ENCODE data around the gene PLG. TPM values are rescaled to one million over a fixed set of nuclear protein-coding genes. Genes with fewer than 3 reads are reported as not detected.

The PLG gene
- total RNA-seq, 1 donor: 0.36 TPM

- H3K4me3 ChIP-seq (ENCODE audit: insufficient read depth, low read length): no peak overlapping the region
- no peaks in the 10 kb centered on the region for H3K4me1 ChIP-seq (ENCODE audit: insufficient read depth, low read length)
- H3K27me3 ChIP-seq (ENCODE audit: insufficient read depth, low read length): no peaks in the 10 kb centered on the region
- no peaks in the 10 kb centered on the region for H3K36me3 ChIP-seq (ENCODE audit: insufficient read depth, low read length)
- H3K4me2 ChIP-seq (ENCODE audit: insufficient read depth, low read length): no peak overlapping the region
- no peak for TF ChIP-seq CTCF (IDR thresholded peaks at IDR 0.05; ENCODE audit: extremely low read depth, low read depth, low read length)
- no peaks in the 10 kb centered on the region for H4K20me1 ChIP-seq (ENCODE audit: insufficient read depth, low read length)
- DNase-seq (ENCODE audit: insufficient read length, low spot score, missing footprints): no peak
- no peaks in the 10 kb centered on the region for H3K79me2 ChIP-seq (ENCODE audit: insufficient read depth, low read length)
- H2AFZ ChIP-seq (ENCODE audit: low read length): no peak overlapping the region
- H3K27ac ChIP-seq (ENCODE audit: low read depth, low read length): no peak overlapping the region
- no peaks in the 10 kb centered on the region for H3K9me3 ChIP-seq (ENCODE audit: low read depth, low read length)
Measured at GRCh38 chr6:160730911-160731310, 28.9 kb downstream of the PLG start.

GRCh38 chr6:160733050-160733646 is 31.1 kb downstream of the PLG start:
- Histone ChIP-seq H3K4me3 (ENCODE audit: insufficient read depth, low read length) (no peak overlapping the region), H3K79me2 (ENCODE audit: insufficient read depth, low read length) (no peaks in the 10 kb centered on the region), H2AFZ (ENCODE audit: low read length) (no peak overlapping the region), H4K20me1 (ENCODE audit: insufficient read depth, low read length) (no peaks in the 10 kb centered on the region), H3K4me1 (ENCODE audit: insufficient read depth, low read length) (no peaks in the 10 kb centered on the region), H3K27ac (ENCODE audit: low read depth, low read length) (no peak overlapping the region), H3K27me3 (ENCODE audit: insufficient read depth, low read length) (no peaks in the 10 kb centered on the region), H3K36me3 (ENCODE audit: insufficient read depth, low read length) (no peaks in the 10 kb centered on the region), H3K9me3 (ENCODE audit: low read depth, low read length) (no peaks in the 10 kb centered on the region), H3K4me2 (ENCODE audit: insufficient read depth, low read length) (no peak overlapping the region)
- peak; percentile 14 for DNase-seq (ENCODE audit: insufficient read length, low spot score, missing footprints)
- peak; percentile 81 for TF ChIP-seq CTCF (IDR thresholded peaks at IDR 0.05; ENCODE audit: extremely low read depth, low read depth, low read length)

GRCh38 chr6:160734627-160735026 is 32.6 kb downstream of the PLG start:
- Histone ChIP-seq H2AFZ (ENCODE audit: low read length) (no peak overlapping the region), H3K27me3 (ENCODE audit: insufficient read depth, low read length) (no peaks in the 10 kb centered on the region), H3K4me3 (ENCODE audit: insufficient read depth, low read length) (no peak overlapping the region), H3K4me1 (ENCODE audit: insufficient read depth, low read length) (no peaks in the 10 kb centered on the region), H3K27ac (ENCODE audit: low read depth, low read length) (no peak overlapping the region), H3K4me2 (ENCODE audit: insufficient read depth, low read length) (no peak overlapping the region), H3K9me3 (ENCODE audit: low read depth, low read length) (no peaks in the 10 kb centered on the region), H4K20me1 (ENCODE audit: insufficient read depth, low read length) (no peaks in the 10 kb centered on the region), H3K79me2 (ENCODE audit: insufficient read depth, low read length) (no peaks in the 10 kb centered on the region), H3K36me3 (ENCODE audit: insufficient read depth, low read length) (no peaks in the 10 kb centered on the region)
- DNase-seq (ENCODE audit: insufficient read length, low spot score, missing footprints): no peak
- no peak for TF ChIP-seq CTCF (IDR thresholded peaks at IDR 0.05; ENCODE audit: extremely low read depth, low read depth, low read length)

- H3K9me3 ChIP-seq (ENCODE audit: low read depth, low read length): no peaks in the 10 kb centered on the region
- no peak overlapping the region for H2AFZ ChIP-seq (ENCODE audit: low read length)
- no peaks in the 10 kb centered on the region for H3K27me3 ChIP-seq (ENCODE audit: insufficient read depth, low read length)
- no peak overlapping the region for H3K27ac ChIP-seq (ENCODE audit: low read depth, low read length)
- no peaks in the 10 kb centered on the region for H3K4me1 ChIP-seq (ENCODE audit: insufficient read depth, low read length)
- H3K79me2 ChIP-seq (ENCODE audit: insufficient read depth, low read length): no peaks in the 10 kb centered on the region
- no peak overlapping the region for H3K4me2 ChIP-seq (ENCODE audit: insufficient read depth, low read length)
- no peak for DNase-seq (ENCODE audit: insufficient read length, low spot score, missing footprints)
- H4K20me1 ChIP-seq (ENCODE audit: insufficient read depth, low read length): no peaks in the 10 kb centered on the region
- no peak overlapping the region for H3K4me3 ChIP-seq (ENCODE audit: insufficient read depth, low read length)
- H3K36me3 ChIP-seq (ENCODE audit: insufficient read depth, low read length): no peaks in the 10 kb centered on the region
- TF ChIP-seq CTCF (IDR thresholded peaks at IDR 0.05; ENCODE audit: extremely low read depth, low read depth, low read length): no peak
Measured at GRCh38 chr6:160735523-160735922, 33.5 kb downstream of the PLG start.

Data from osteoblast (primary cell).